Astrocyte (in vitro differentiated cells and primary cell): ENCODE results near the gene IFNA1. TPM values are rescaled to one million over a fixed set of nuclear protein-coding genes. Genes with fewer than 3 reads are reported as not detected.

Source experiments
- DNase-seq: peaks from one replicate; pipeline ENCODE4 v3.0.0-alpha.2; 2010; ENCODE audit warnings: low read depth
- FAIRE-seq: peaks from 2 replicates; lab custom pipeline; 2011; peaks lifted over from hg19 to GRCh38; lab: Jason Lieb, UNC
- H2AFZ ChIP-seq: 2 replicates; pipeline ENCODE4 v1.6.0; 2012; ENCODE audit warnings: low read depth, low read length, inconsistent platforms
- H3K27ac ChIP-seq: 2 replicates; pipeline ENCODE4 v1.5.1; 2011; ENCODE audit warnings: low read depth, low read length, inconsistent platforms
- H3K27me3 ChIP-seq: 2 replicates; pipeline ENCODE4 v1.6.0; 2011; ENCODE audit warnings: low read length, inconsistent platforms; ENCODE audit not compliant: insufficient read depth
- H3K36me3 ChIP-seq: 2 replicates; pipeline ENCODE4 v1.5.1; 2011; ENCODE audit warnings: low read length, inconsistent platforms; ENCODE audit not compliant: insufficient read depth
- H3K4me1 ChIP-seq: 2 replicates; pipeline ENCODE4 v1.5.1; 2011; ENCODE audit warnings: low read length, inconsistent platforms; ENCODE audit not compliant: insufficient read depth
- H3K4me2 ChIP-seq: 2 replicates; pipeline ENCODE4 v1.6.0; 2012; ENCODE audit warnings: low read length, inconsistent platforms
- H3K4me3 ChIP-seq: 2 replicates; pipeline ENCODE4 v1.5.1; 2011; ENCODE audit warnings: low read depth, mild to moderate bottlenecking, low read length, inconsistent platforms; ENCODE audit not compliant: insufficient read depth
- H3K79me2 ChIP-seq: 2 replicates; pipeline ENCODE4 v1.6.0; 2012; ENCODE audit warnings: mild to moderate bottlenecking, low read length, inconsistent platforms; ENCODE audit not compliant: insufficient read depth
- H3K9ac ChIP-seq: 2 replicates; pipeline ENCODE4 v1.6.0; 2012; ENCODE audit warnings: mild to moderate bottlenecking, low read length, inconsistent platforms
- H3K9me3 ChIP-seq: 2 replicates; pipeline ENCODE4 v1.5.1; 2012; ENCODE audit warnings: low read depth, mild to moderate bottlenecking, low read length, inconsistent platforms; ENCODE audit not compliant: insufficient read depth
- H4K20me1 ChIP-seq: 2 replicates; pipeline ENCODE4 v1.6.0; 2012; ENCODE audit warnings: low read length, inconsistent platforms; ENCODE audit not compliant: insufficient read depth
- H3K27ac Mint-ChIP-seq: one replicate; pipeline ENCODE4 v1.8.0; 2021; ENCODE audit warnings: mild to moderate bottlenecking, mixed read lengths; ENCODE audit not compliant: unreplicated experiment
- H3K27me3 Mint-ChIP-seq: one replicate; pipeline ENCODE4 v1.8.0; 2021; ENCODE audit warnings: low read depth, mixed read lengths; ENCODE audit not compliant: unreplicated experiment
- H3K36me3 Mint-ChIP-seq: one replicate; pipeline ENCODE4 v1.8.0; 2021; ENCODE audit warnings: low read depth, mixed read lengths; ENCODE audit not compliant: unreplicated experiment
- H3K4me1 Mint-ChIP-seq: one replicate; pipeline ENCODE4 v1.8.0; 2021; ENCODE audit warnings: low read depth, mixed read lengths; ENCODE audit not compliant: unreplicated experiment
- H3K4me3 Mint-ChIP-seq: one replicate; pipeline ENCODE4 v1.8.0; 2021; ENCODE audit warnings: mild to moderate bottlenecking, moderate library complexity, mixed read lengths; ENCODE audit not compliant: unreplicated experiment
- H3K9me3 Mint-ChIP-seq: one replicate; pipeline ENCODE4 v1.8.0; 2021; ENCODE audit warnings: mild to moderate bottlenecking, mixed read lengths; ENCODE audit not compliant: unreplicated experiment
- EZH2 ChIP-seq: IDR thresholded peaks from 2 replicates; pipeline ENCODE4 v1.6.1; 2012; ENCODE audit warnings: mild to moderate bottlenecking, low read length, inconsistent platforms; ENCODE audit not compliant: insufficient read depth
- total RNA-seq: library from RNA; stranded (reverse); gene quantifications from 2 replicates; pipeline ENCODE4 v1.2.1, GENCODE V29; 2021
- TF ChIP-seq, protein P1 (sequence below): IDR thresholded peaks from 2 replicates; pipeline ENCODE4 v1.5.1; 2011; ENCODE audit warnings: low read depth, mild to moderate bottlenecking, inconsistent platforms, low read length, moderate library complexity; ENCODE audit not compliant: insufficient read depth

IFNA1 gene
- total RNA-seq, 1 donor from 2014 or later: not detected

DNA sequence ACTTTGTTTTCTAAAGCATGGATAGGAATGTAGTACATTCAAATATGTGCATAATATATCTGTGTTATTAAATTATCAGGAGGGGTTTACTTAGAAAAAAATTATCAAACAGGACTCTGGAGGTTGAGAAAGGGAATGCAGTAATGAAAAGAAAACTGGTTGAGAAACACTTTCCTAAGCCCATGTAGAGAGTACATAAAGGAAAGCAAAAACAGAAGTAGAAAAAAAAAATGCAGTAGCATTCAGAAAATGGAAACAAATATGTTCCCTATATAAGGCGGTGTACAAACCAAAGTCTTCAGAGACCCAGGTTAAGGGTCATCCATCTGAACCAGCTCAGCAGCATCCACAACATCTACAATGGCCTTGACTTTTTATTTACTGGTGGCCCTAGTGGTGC, 31.4 kb upstream of the IFNA1 start, which contains the start of gene IFNA8:
TSS of gene IFNA8 (plus strand) at position 301 of the 400 bp plus-strand sequence. CDS start at position 361, 60 bp downstream.
- H3K4me3 ChIP-seq: no peak within 1 kb of the TSS
- H3K9ac ChIP-seq: no peak within 1 kb of the TSS
- FAIRE-seq (no peak), DNase-seq (no peak)
- H3K27me3 Mint-ChIP-seq: no peaks in the 10 kb centered on the region
- no peak within 1 kb of the TSS for H3K4me3 Mint-ChIP-seq
- no peak within 1 kb of the TSS for H3K27ac Mint-ChIP-seq
- no peaks in the 10 kb centered on the region for H3K9me3 Mint-ChIP-seq
- H3K36me3 ChIP-seq: no peaks in the 10 kb centered on the region
- no peaks in the 10 kb centered on the region for H3K4me1 ChIP-seq
- H3K4me2 ChIP-seq: no peak within 1 kb of the TSS
- no peaks in the 10 kb centered on the region for H3K9me3 ChIP-seq
- no peak within 1 kb of the TSS for H3K27ac ChIP-seq
- no peak within 1 kb of the TSS for H2AFZ ChIP-seq
- H3K4me1 Mint-ChIP-seq: no peaks in the 10 kb centered on the region
- H4K20me1 ChIP-seq: no peaks in the 10 kb centered on the region
- no peaks in the 10 kb centered on the region for H3K27me3 ChIP-seq
- H3K79me2 ChIP-seq: no peaks in the 10 kb centered on the region
- H3K36me3 Mint-ChIP-seq: no peaks in the 10 kb centered on the region
- TF ChIP-seq, protein P1, sequence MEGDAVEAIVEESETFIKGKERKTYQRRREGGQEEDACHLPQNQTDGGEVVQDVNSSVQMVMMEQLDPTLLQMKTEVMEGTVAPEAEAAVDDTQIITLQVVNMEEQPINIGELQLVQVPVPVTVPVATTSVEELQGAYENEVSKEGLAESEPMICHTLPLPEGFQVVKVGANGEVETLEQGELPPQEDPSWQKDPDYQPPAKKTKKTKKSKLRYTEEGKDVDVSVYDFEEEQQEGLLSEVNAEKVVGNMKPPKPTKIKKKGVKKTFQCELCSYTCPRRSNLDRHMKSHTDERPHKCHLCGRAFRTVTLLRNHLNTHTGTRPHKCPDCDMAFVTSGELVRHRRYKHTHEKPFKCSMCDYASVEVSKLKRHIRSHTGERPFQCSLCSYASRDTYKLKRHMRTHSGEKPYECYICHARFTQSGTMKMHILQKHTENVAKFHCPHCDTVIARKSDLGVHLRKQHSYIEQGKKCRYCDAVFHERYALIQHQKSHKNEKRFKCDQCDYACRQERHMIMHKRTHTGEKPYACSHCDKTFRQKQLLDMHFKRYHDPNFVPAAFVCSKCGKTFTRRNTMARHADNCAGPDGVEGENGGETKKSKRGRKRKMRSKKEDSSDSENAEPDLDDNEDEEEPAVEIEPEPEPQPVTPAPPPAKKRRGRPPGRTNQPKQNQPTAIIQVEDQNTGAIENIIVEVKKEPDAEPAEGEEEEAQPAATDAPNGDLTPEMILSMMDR: no peak
- no peak for TF ChIP-seq EZH2

DNA sequence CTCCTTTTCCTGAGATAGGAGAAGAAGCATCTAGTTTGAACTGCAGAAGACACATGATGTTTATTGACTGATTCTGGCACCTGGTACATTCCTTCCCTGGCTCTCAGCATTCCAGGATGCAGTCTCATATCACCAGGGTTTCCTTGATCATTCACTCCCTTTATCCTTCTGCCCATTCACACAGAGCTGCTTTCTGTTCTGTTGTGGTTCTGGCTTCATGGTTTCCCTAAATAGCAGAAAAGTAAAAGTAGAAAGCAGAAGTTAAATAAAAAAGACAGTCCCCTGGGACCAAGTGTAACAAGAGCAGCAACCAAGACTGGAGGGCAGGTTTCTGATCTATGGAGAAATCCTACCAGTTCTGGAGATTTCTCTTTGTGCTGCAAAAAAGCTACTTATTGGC, 28.1 kb upstream of the IFNA1 start:
- Mint-ChIP-seq H3K36me3 (no peaks in the 10 kb centered on the region), H3K9me3 (no peaks in the 10 kb centered on the region), H3K27me3 (no peaks in the 10 kb centered on the region), H3K4me1 (no peaks in the 10 kb centered on the region), H3K27ac (no peak overlapping the region), H3K4me3 (no peak overlapping the region)
- no peak overlapping the region for H2AFZ ChIP-seq
- no peak overlapping the region for H3K9ac ChIP-seq
- H3K4me2 ChIP-seq: no peak overlapping the region
- no peaks in the 10 kb centered on the region for H4K20me1 ChIP-seq
- H3K4me1 ChIP-seq: no peaks in the 10 kb centered on the region
- H3K9me3 ChIP-seq: no peaks in the 10 kb centered on the region
- FAIRE-seq: no peak
- H3K27ac ChIP-seq: no peak overlapping the region
- DNase-seq: no peak
- no peak overlapping the region for H3K4me3 ChIP-seq
- H3K27me3 ChIP-seq: no peaks in the 10 kb centered on the region
- no peaks in the 10 kb centered on the region for H3K79me2 ChIP-seq
- H3K36me3 ChIP-seq: no peaks in the 10 kb centered on the region
- TF ChIP-seq, protein P1: no peak
- TF ChIP-seq EZH2: no peak

GRCh38 chr9:21413151-21413550, 27.1 kb upstream of the IFNA1 start:
- Histone ChIP-seq H3K27me3 (no peaks in the 10 kb centered on the region), H3K4me1 (no peaks in the 10 kb centered on the region), H2AFZ (no peak overlapping the region), H3K4me3 (no peak overlapping the region), H3K27ac (no peak overlapping the region), H4K20me1 (no peaks in the 10 kb centered on the region), H3K9me3 (no peaks in the 10 kb centered on the region), H3K4me2 (no peak overlapping the region), H3K9ac (no peak overlapping the region), H3K36me3 (no peaks in the 10 kb centered on the region), H3K79me2 (no peaks in the 10 kb centered on the region)
- Mint-ChIP-seq H3K9me3 (no peaks in the 10 kb centered on the region), H3K27me3 (no peaks in the 10 kb centered on the region), H3K4me1 (no peaks in the 10 kb centered on the region), H3K4me3 (no peak overlapping the region), H3K36me3 (no peaks in the 10 kb centered on the region), H3K27ac (no peak overlapping the region)
- TF ChIP-seq, protein P1: no peak
- no peak for TF ChIP-seq EZH2
- DNase-seq (no peak), FAIRE-seq (no peak)
